Femur (tissue), 1 donor: Measurements from ENCODE around the gene P2RX7.
"Not testable (repeated sequence)": the region's sequence is repeated elsewhere in the genome, so short reads cannot be mapped to it uniquely, and the experiment has no call there.

ENCODE experiments used
- DNase-seq: peaks from one replicate; pipeline ENCODE4 v3.0.0-alpha.2; 2017

P2RX7 gene

GRCh38 chr12:121212875-121213274, 80.2 kb downstream of the P2RX7 start:
- DNase-seq: no peak

- no peak for DNase-seq
Measured at GRCh38 chr12:121214166-121214777, 81.6 kb downstream of the P2RX7 start.

- DNase-seq: no peak
Measured at GRCh38 chr12:121214855-121215745, 82.4 kb downstream of the P2RX7 start.

- no peak for DNase-seq
Measured at GRCh38 chr12:121216102-121216501, 83.4 kb downstream of the P2RX7 start.

- no peak for DNase-seq
Measured at GRCh38 chr12:121217063-121217462, 84.4 kb downstream of the P2RX7 start.

- DNase-seq: no peak
Measured at GRCh38 chr12:121217761-121218160, 85.1 kb downstream of the P2RX7 start.

- DNase-seq: no peak
Measured at GRCh38 chr12:121218588-121219352, 86.1 kb downstream of the P2RX7 start.

GRCh38 chr12:121219353-121219986, 86.8 kb downstream of the P2RX7 start:
- no peak for DNase-seq

- DNase-seq: no peak
Measured at GRCh38 chr12:121222847-121223246, 90.2 kb downstream of the P2RX7 start.

GRCh38 chr12:121223292-121224285, 90.9 kb downstream of the P2RX7 start:
- DNase-seq: no peak

- DNase-seq: no peak
Measured at GRCh38 chr12:121224591-121224990, 91.9 kb downstream of the P2RX7 start.

GRCh38 chr12:121226399-121226798, 93.7 kb downstream of the P2RX7 start:
- no peak for DNase-seq

- not testable (repeated sequence) for DNase-seq
Measured at GRCh38 chr12:121226871-121227270, 94.2 kb downstream of the P2RX7 start.

- DNase-seq: no peak
Measured at GRCh38 chr12:121227294-121227693, 94.6 kb downstream of the P2RX7 start.

- DNase-seq: no peak
Measured at GRCh38 chr12:121228919-121229665, 96.4 kb downstream of the P2RX7 start.

GRCh38 chr12:121229826-121230537, 97.3 kb downstream of the P2RX7 start:
- peak; percentile 66 for DNase-seq

- no peak for DNase-seq
Measured at GRCh38 chr12:121230538-121230907, 97.8 kb downstream of the P2RX7 start.

- no peak for DNase-seq
Measured at GRCh38 chr12:121232163-121232562, 99.5 kb downstream of the P2RX7 start.

GRCh38 chr12:121232977-121233627, 100.4 kb downstream of the P2RX7 start:
- DNase-seq: no peak

GRCh38 chr12:121233628-121234020, 100.9 kb downstream of the P2RX7 start:
- no peak for DNase-seq
